Adrenal gland (tissue), 12 donors: ENCODE data around the gene PLEKHM2. TPM values are rescaled to one million over a fixed set of nuclear protein-coding genes. Genes with fewer than 3 reads are reported as not detected.

ENCODE experiments used
- DNase-seq, 7 donors: peaks; one replicate each; pipeline ENCODE4 v3.0.0-alpha.2; 2019 to 2020
- H3K27ac ChIP-seq, 5 donors: fragments of 200-600 bp; sonication (generic) in 4 of 5; 1 replicate in 3 of 5; 2 replicates in 2 of 5; pipeline versions ENCODE4 v1.5.1 to v1.8.0; 2016 to 2020; ENCODE audit warnings: mild to moderate bottlenecking in 1 of 5
- H3K27me3 ChIP-seq: fragments of 200-600 bp; 2 replicates; pipeline ENCODE4 v1.8.0; 2021
- H3K36me3 ChIP-seq, 2 donors: fragments of 200-600 bp; replicated peaks in 1 of 2; 1 replicate in 1 of 2; 2 replicates in 1 of 2; pipeline versions ENCODE4 v1.5.1 to v1.8.0; 2018 to 2022
- H3K4me1 ChIP-seq, 2 donors: fragments of 200-600 bp; replicated peaks in 1 of 2; 1 replicate in 1 of 2; 2 replicates in 1 of 2; pipeline versions ENCODE4 v1.5.1 to v1.8.0; 2018 to 2021
- H3K4me3 ChIP-seq, 4 donors: fragments of 200-600 bp; sonication (generic) in 3 of 4; one replicate each; pipeline ENCODE4 v1.5.1; 2016 to 2018
- H3K9me3 ChIP-seq, 3 donors: fragments of 200-600 bp; sonication (generic) in 1 of 3; replicated peaks in 1 of 3; 1 replicate in 2 of 3; 2 replicates in 1 of 3; pipeline versions ENCODE4 v1.5.1 to v1.8.0; 2016 to 2021
- POLR2A ChIP-seq, 2 donors: fragments of 450-650 bp; IDR thresholded peaks; one replicate each; pipeline ENCODE4 v1.6.1; 2017; ENCODE audit warnings: antibody characterized with exemption in 2 of 2, mild to moderate bottlenecking in 2 of 2, moderate library complexity in 1 of 2
- WGBS, 4 donors: extraction: QIAGEN DNeasy Blood & Tissue Kit in 2 of 4; methylation state at CpG; one replicate each; pipeline versions ENCODE4 v1.1.5 to v1.1.7; 2013 to 2017; 5-methylcytosine and 5-hydroxymethylcytosine counted together
- intact Hi-C, 2 donors: fragments of 100-400 bp; cut with DNase I; formaldehyde crosslinking; loops; one replicate each; pipeline versions ENCODE4 v1.14.1 to v1.15.0; 2022 to 2023
- polyA plus RNA-seq, 3 donors: library from polyadenylated mRNA; stranded (reverse); fragments of 200-250 nt in 2 of 3; fragments of 350-450 nt in 1 of 3; fragmentation: Illumina TruSeq in 1 of 3; extraction: RNeasy Lipid Tissue Mini Kit (QIAGEN cat#74804) in 1 of 3; gene quantifications; one replicate each; pipeline ENCODE4 v1.2.3, GENCODE V29; 2013 to 2014
- total RNA-seq, 9 donors: library from RNA; depleted of rRNA in 4 of 9; stranded (reverse); fragments of >200 nt in 4 of 9; fragments of 120-200 nt in 1 of 9; fragmentation: NEBNext Ultra II Directional in 1 of 9; extraction: Animal tissue kit (Norgen Biotek cat#: 25700) in 1 of 9; gene quantifications; one replicate each; pipeline versions ENCODE4 v1.1.0 to v1.2.4, GENCODE V29; 2013 to 2023
- TF ChIP-seq, protein P1 (sequence below), 6 experiments: fragments of 450-650 bp in 4 of 6; fragments of 200-600 bp in 2 of 6; sonication (generic) in 1 of 6; IDR thresholded peaks; 1 replicate in 5 of 6; 2 replicates in 1 of 6; pipeline versions ENCODE4 v1.5.1 to v1.8.0; 2016 to 2021; ENCODE audit warnings: antibody characterized with exemption in 6 of 6, mild to moderate bottlenecking in 2 of 6, moderate library complexity in 1 of 6
- donor health status: healthy with polysubstance abuse.
- donor health status: Bipolar disorder and iron deficiency.
- donor health status: DM: yes; HTN: yes; CAD: no.
- donor health status: DM: no; HTN: no; CAD: no.
- donor health status: DM: no; HTN: no; CAD: no.
- donor health status: DM: yes; HTN: yes; CAD: no.

PLEKHM2 gene
- total and polyA plus RNA-seq, 12 donors, result 25.8 to 103 (median 70.1) TPM

- Histone ChIP-seq H3K36me3 (peaks cover 0 to 89% of the 10 kb centered on the region in 2 donors), H3K27me3 (no peaks in the 10 kb centered on the region), H3K4me3 (no peak overlapping the region), H3K4me1 (peaks cover 0 to 20% of the 10 kb centered on the region in 2 donors), H3K9me3 (no peaks in the 10 kb centered on the region), H3K27ac (peak overlapping the region in 1 of 5 donors; percentile 40)
- 87 to 96% (median 92%) methylated on average over 14 to 20 of the region's 20 CpGs for WGBS, 4 donors
- no peak for TF ChIP-seq POLR2A (IDR thresholded peaks at IDR 0.05)
- TF ChIP-seq, protein P1, sequence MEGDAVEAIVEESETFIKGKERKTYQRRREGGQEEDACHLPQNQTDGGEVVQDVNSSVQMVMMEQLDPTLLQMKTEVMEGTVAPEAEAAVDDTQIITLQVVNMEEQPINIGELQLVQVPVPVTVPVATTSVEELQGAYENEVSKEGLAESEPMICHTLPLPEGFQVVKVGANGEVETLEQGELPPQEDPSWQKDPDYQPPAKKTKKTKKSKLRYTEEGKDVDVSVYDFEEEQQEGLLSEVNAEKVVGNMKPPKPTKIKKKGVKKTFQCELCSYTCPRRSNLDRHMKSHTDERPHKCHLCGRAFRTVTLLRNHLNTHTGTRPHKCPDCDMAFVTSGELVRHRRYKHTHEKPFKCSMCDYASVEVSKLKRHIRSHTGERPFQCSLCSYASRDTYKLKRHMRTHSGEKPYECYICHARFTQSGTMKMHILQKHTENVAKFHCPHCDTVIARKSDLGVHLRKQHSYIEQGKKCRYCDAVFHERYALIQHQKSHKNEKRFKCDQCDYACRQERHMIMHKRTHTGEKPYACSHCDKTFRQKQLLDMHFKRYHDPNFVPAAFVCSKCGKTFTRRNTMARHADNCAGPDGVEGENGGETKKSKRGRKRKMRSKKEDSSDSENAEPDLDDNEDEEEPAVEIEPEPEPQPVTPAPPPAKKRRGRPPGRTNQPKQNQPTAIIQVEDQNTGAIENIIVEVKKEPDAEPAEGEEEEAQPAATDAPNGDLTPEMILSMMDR (IDR thresholded peaks at IDR 0.05), result no peak
- intact Hi-C loops, result no loop called here
- no peak for DNase-seq
Observed at GRCh38 chr1:15723631-15724246, 39.6 kb downstream of the PLEKHM2 start.

- intact Hi-C loops, result no loop called here
- no peak overlapping the region for H3K4me3 ChIP-seq
- peak overlapping the region in 1 of 5 donors; percentile 60 for H3K27ac ChIP-seq
- no peaks in the 10 kb centered on the region for H3K9me3 ChIP-seq
- H3K27me3 ChIP-seq, result no peaks in the 10 kb centered on the region
- TF ChIP-seq, protein P1 (IDR thresholded peaks at IDR 0.05), result no peak
- TF ChIP-seq POLR2A (IDR thresholded peaks at IDR 0.05), result no peak
- H3K4me1 ChIP-seq, result peaks cover 0 to 25% of the 10 kb centered on the region in 2 donors
- H3K36me3 ChIP-seq, result peaks cover 0 to 87% of the 10 kb centered on the region in 2 donors
- 74 to 82% (median 79%) methylated on average over 7 to 26 of the region's 26 CpGs for WGBS, 4 donors
- no peak for DNase-seq
Observed at GRCh38 chr1:15724949-15725880, 41.1 kb downstream of the PLEKHM2 start.

GRCh38 chr1:15726508-15726907 lies 42.4 kb downstream of the PLEKHM2 start:
- Histone ChIP-seq H3K27ac (peak overlapping the region in 1 of 5 donors; percentile 60), H3K4me1 (peaks cover 0 to 25% of the 10 kb centered on the region in 2 donors), H3K9me3 (no peaks in the 10 kb centered on the region), H3K36me3 (peaks cover 0 to 87% of the 10 kb centered on the region in 2 donors), H3K27me3 (no peaks in the 10 kb centered on the region), H3K4me3 (no peak overlapping the region)
- intact Hi-C loops, result no loop called here
- TF ChIP-seq, protein P1 (IDR thresholded peaks at IDR 0.05), result no peak
- no peak for DNase-seq
- 81 to 88% (median 87%) methylated on average over 7 to 9 of the region's 9 CpGs; no CpG with 5 or more reads in 1 of the 4 donors for WGBS, 4 donors

DNA sequence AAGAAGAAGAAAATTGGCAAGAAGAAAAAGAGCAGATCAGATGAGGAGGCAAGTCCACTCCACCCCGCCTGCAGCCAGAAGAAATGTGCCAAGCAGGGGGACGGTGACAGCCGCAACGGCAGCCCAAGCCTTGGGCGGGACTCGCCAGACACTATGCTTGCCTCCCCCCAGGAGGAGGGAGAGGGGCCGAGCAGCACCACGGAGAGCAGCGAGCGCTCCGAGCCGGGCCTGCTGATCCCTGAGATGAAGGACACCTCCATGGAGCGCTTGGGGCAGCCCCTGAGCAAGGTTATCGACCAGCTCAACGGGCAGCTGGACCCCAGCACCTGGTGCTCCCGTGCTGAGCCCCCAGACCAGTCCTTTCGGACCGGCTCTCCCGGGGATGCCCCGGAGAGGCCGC lies 42.9 kb downstream of the PLEKHM2 start:
- Histone ChIP-seq H3K4me3 (no peak overlapping the region), H3K4me1 (peaks cover 0 to 25% of the 10 kb centered on the region in 2 donors), H3K36me3 (peaks cover 0 to 88% of the 10 kb centered on the region in 2 donors), H3K27ac (peak overlapping the region in 1 of 5 donors; percentile 60), H3K9me3 (no peaks in the 10 kb centered on the region), H3K27me3 (no peaks in the 10 kb centered on the region)
- TF ChIP-seq, protein P1 (IDR thresholded peaks at IDR 0.05), result no peak
- no peak for TF ChIP-seq POLR2A (IDR thresholded peaks at IDR 0.05)
- intact Hi-C loops, result no loop called here
- 52 to 61% (median 55%) methylated on average over 13 to 21 of the region's 21 CpGs for WGBS, 4 donors
- DNase-seq, result peak in 6 of 7 donors; percentile 30 to 63 (median 54)
